ENCODE results near the gene GLT6D1.

DNA sequence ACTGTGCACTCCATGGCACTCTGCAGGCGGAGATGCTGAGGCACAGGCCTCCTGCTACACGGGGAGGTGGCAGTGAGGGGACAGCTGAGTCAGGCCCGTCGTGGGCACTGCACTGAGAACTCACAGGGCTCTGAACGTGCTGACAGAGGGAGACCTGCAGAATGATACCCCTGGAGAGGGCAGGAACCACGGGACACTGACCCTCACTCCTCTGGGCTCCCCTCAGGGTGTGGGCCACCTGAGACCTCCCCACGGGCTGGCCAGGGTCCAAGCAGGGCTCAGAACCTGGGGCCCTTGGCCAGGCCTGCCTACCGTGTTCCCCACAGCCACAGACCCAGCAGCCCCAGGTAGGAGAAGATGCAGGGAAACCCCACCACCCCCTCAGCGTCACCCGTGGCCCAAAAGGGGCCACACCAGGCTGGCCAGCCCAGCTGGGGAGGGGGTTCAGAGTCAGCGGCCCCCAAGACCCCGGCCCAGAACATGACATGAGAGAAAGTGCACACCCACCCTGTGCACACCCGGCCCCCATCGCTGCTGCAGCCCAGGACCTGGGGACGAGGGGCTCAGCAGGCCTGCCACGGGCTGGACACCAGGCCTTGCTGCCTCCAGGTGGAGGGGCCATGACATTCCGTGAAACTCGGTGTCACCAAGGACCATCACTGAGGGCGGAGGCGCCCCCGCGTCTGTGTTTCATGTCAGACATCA is 30.9 kb downstream of the GLT6D1 start:
- TF ChIP-seq RXRA (IDR thresholded peaks at IDR 0.05; ENCODE audit: insufficient read depth, low read depth, low read length) = no peak
- TF ChIP-seq, protein P1, sequence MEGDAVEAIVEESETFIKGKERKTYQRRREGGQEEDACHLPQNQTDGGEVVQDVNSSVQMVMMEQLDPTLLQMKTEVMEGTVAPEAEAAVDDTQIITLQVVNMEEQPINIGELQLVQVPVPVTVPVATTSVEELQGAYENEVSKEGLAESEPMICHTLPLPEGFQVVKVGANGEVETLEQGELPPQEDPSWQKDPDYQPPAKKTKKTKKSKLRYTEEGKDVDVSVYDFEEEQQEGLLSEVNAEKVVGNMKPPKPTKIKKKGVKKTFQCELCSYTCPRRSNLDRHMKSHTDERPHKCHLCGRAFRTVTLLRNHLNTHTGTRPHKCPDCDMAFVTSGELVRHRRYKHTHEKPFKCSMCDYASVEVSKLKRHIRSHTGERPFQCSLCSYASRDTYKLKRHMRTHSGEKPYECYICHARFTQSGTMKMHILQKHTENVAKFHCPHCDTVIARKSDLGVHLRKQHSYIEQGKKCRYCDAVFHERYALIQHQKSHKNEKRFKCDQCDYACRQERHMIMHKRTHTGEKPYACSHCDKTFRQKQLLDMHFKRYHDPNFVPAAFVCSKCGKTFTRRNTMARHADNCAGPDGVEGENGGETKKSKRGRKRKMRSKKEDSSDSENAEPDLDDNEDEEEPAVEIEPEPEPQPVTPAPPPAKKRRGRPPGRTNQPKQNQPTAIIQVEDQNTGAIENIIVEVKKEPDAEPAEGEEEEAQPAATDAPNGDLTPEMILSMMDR (IDR thresholded peaks at IDR 0.05; ENCODE audit: control extremely low read depth in 1 of 3, insufficient read depth in 1 of 3, low read depth in 1 of 3, low read length in 3 of 3) = no peak
- no peak for TF ChIP-seq YY1 (IDR thresholded peaks at IDR 0.05; ENCODE audit: low read depth, low read length)
- TF ChIP-seq CBX5 (IDR thresholded peaks at IDR 0.05; ENCODE audit: low read depth, low read length) = no peak
- TF ChIP-seq CREB1 (IDR thresholded peaks at IDR 0.05) = no peak
- no peak for TF ChIP-seq ASH2L (IDR thresholded peaks at IDR 0.05; ENCODE audit: low read length)
- no peak for TF ChIP-seq RAD21 (IDR thresholded peaks at IDR 0.05 in 1 of 2, conservative IDR thresholded peaks at IDR 0.05 in 1 of 2; ENCODE audit: low read depth in 2 of 2, low read length in 2 of 2)
- TF ChIP-seq EP300 (IDR thresholded peaks at IDR 0.05; ENCODE audit: borderline replicate concordance in 1 of 2, low read depth in 2 of 2, low read length in 2 of 2) = no peak
- TF ChIP-seq JUND (IDR thresholded peaks at IDR 0.05; ENCODE audit: low read length) = no peak
- no peak for TF ChIP-seq POLR2A (IDR thresholded peaks at IDR 0.05; ENCODE audit: control extremely low read depth in 1 of 2, low read depth in 2 of 2, low read length in 2 of 2)
- no peak for TF ChIP-seq KDM5A (IDR thresholded peaks at IDR 0.05; ENCODE audit: low read length)
- no peak for TF ChIP-seq SUZ12 (IDR thresholded peaks at IDR 0.05; ENCODE audit: low read length)
- TF ChIP-seq EZH2 (IDR thresholded peaks at IDR 0.05; ENCODE audit: low read depth, low read length, severe bottlenecking) = no peak
- TF ChIP-seq RNF2 (IDR thresholded peaks at IDR 0.05; ENCODE audit: borderline replicate concordance, low read depth, low read length, missing control alignments, poor library complexity, severe bottlenecking) = no peak

Measured in H1 (cell line).